ENCODE data around the gene RNF123. TPM values are rescaled to one million over a fixed set of nuclear protein-coding genes. Genes with fewer than 3 reads are reported as not detected.
A peak's percentile ranks its signal among the peaks of the same experiment; 100 is the strongest.
"Not testable (repeated sequence)": the region's sequence is repeated elsewhere in the genome, so short reads cannot be mapped to it uniquely, and the experiment has no call there.

RNF123 gene
- polyA plus RNA-seq, 3 donors from 2014 or later, result 2.6 to 27.1 (median 11.8) TPM

DNA sequence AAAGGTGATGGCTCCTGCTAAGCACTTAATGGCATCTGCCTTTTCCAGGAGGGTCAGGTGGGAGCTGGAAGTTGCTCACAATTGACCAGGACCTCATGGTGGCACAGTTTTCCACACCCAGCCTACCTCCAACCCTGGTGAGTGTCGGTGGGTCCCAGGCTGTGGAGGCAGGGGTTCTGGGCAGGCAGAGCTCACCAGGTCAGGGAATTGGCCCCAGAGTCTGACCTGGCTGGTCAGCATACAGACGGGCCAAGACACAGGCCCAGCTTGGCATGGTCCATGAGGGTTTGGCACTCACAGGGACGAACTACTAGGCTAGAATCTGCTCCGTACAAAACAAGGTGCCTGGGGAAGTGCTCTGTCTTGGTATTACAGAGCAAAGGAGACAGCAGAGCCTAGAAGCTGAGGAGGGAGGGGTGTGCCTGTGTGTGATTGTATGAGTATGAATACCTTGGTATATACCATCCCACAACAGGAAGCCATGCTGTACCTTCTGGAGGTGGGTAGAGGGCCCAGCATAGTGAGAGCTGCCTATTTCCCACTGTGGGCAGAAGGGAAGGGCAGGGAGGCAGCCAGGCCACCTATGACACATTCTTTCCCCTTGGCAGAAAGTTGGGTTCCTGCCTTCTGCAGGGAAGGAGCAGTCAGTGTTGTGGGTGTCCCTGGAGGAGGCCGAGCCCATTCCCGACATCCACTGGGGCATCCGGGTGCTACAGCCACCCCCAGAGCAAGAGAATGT, 8.7 kb upstream of the RNF123 start:
- peaks cover 7 to 13% of the 10 kb centered on the region in 2 donors for H3K4me1 Mint-ChIP-seq
- no peak overlapping the region for H3K4me3 Mint-ChIP-seq
- peaks cover 9 to 19% (median 15%) of the 10 kb centered on the region in 3 donors for H3K36me3 Mint-ChIP-seq
- DNase-seq, result no peak
- peaks cover 0 to 3% (median 0%) of the 10 kb centered on the region in 3 donors for H3K27me3 Mint-ChIP-seq (ENCODE audit: low read depth in 3 of 3)
- no peaks in the 10 kb centered on the region for H3K9me3 Mint-ChIP-seq
- H3K27ac Mint-ChIP-seq, result no peak overlapping the region

DNA sequence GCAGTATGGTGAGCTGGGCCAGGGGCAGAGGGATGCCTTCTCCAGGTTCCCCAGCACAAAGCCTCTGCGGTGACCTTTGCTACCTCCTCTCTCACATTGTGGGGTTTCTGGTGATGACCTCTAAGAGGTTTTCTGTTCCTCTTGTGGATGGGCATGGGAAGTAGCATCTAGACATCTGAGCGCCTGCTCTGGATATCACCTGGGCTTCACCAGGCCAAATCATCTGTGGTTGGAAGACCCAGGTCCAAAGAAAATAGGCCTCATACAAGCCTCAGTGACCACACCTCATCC, 8.2 kb upstream of the RNF123 start:
- peaks cover 9 to 19% (median 15%) of the 10 kb centered on the region in 3 donors for H3K36me3 Mint-ChIP-seq
- peaks cover 1 to 10% of the 10 kb centered on the region in 2 donors for H3K4me1 Mint-ChIP-seq
- H3K27me3 Mint-ChIP-seq (ENCODE audit: low read depth in 3 of 3), result peaks cover 0 to 3% (median 0%) of the 10 kb centered on the region in 3 donors
- no peak for DNase-seq
- no peaks in the 10 kb centered on the region for H3K9me3 Mint-ChIP-seq
- no peak overlapping the region for H3K27ac Mint-ChIP-seq
- H3K4me3 Mint-ChIP-seq, result no peak overlapping the region

DNA sequence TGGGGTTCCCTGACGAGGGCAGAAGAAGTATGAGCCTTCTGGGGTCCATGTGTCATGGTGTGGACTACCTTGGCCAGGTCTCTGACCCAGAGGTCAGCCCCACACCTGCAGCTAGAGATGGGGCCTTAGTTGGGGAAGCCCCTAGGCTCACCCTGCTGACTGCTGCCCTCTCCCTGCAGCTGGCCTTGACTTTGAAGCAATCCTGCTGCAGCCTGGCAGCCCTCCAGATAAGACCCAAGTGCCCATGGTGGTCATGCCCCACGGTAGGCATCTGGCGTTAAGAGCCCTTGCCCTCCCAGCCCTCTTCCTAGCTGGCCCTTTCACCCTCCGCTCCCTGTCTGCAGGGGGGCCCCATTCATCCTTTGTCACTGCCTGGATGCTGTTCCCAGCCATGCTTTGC, 7.8 kb upstream of the RNF123 start:
- no peak overlapping the region for H3K4me3 Mint-ChIP-seq
- H3K27ac Mint-ChIP-seq, result no peak overlapping the region
- no peak for DNase-seq
- peaks cover 0 to 3% (median 0%) of the 10 kb centered on the region in 3 donors for H3K27me3 Mint-ChIP-seq (ENCODE audit: low read depth in 3 of 3)
- peaks cover 0 to 10% of the 10 kb centered on the region in 2 donors for H3K4me1 Mint-ChIP-seq
- H3K9me3 Mint-ChIP-seq, result no peaks in the 10 kb centered on the region
- peaks cover 9 to 19% (median 15%) of the 10 kb centered on the region in 3 donors for H3K36me3 Mint-ChIP-seq

DNA sequence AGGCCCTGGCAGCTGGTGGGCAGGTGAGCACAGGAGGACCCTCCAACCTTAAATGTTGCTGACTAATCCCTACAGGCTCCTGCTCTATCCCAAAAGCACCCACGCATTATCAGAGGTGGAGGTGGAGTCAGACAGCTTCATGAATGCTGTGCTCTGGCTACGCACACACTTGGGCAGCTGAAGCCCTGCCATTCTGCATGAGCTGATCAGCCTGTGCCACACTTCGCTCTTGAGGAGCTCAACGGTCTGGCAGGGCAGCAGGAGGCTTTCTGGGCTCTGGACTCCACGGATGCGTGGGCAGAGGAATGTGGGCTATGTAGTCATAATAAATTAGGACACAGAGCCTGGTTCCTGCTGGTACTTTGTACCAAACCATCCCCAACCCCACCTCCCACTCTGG, 6.2 kb upstream of the RNF123 start:
- no peak for DNase-seq
- H3K4me1 Mint-ChIP-seq, result peaks cover 0 to 16% of the 10 kb centered on the region in 2 donors
- H3K9me3 Mint-ChIP-seq, result no peaks in the 10 kb centered on the region
- H3K27me3 Mint-ChIP-seq (ENCODE audit: low read depth in 3 of 3), result peaks cover 0 to 3% (median 2%) of the 10 kb centered on the region in 3 donors
- H3K36me3 Mint-ChIP-seq, result peaks cover 7 to 17% (median 13%) of the 10 kb centered on the region in 3 donors
- H3K27ac Mint-ChIP-seq, result no peak overlapping the region
- H3K4me3 Mint-ChIP-seq, result no peak overlapping the region

DNA sequence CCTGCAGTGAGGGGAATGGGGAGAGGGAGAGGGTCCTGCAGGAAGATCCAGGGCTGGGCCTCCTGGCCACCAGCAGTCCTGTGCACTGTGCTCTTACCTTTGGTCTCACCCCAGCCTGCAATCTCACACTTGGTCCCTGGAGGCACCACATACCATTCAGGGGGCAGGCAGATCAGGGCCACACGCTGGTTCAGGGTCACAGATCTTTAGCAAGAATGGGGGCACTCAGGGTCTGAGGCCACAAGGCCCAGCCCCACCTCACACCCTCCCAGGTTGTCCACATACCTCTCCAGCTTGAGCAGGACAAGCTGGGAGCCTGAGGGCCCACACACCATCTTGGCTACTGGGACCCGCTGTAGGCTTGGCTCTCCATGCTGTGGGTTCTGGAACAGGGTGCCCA, 4.9 kb upstream of the RNF123 start:
- H3K27ac Mint-ChIP-seq, H3K9me3 Mint-ChIP-seq, H3K4me3 Mint-ChIP-seq: not testable (repeated sequence)

GRCh38 chr3:49685103-49685502, 4.3 kb upstream of the RNF123 start:
- H3K36me3 Mint-ChIP-seq, H3K9me3 Mint-ChIP-seq, H3K4me3 Mint-ChIP-seq, DNase-seq: not testable (repeated sequence)
- H3K27me3 Mint-ChIP-seq (ENCODE audit: low read depth in 3 of 3), result peaks cover 8 to 14% (median 9%) of the 10 kb centered on the region in 3 donors
- peaks cover 19 to 29% of the 10 kb centered on the region in 2 donors for H3K4me1 Mint-ChIP-seq
- H3K27ac Mint-ChIP-seq, result peak overlapping the region in 1 of 6 donors; percentile 26

More for the DNA sequence above, 4.9 kb upstream of the RNF123 start:
- H3K4me1 Mint-ChIP-seq, result peaks cover 13 to 27% of the 10 kb centered on the region in 2 donors
- peaks cover 6 to 12% (median 8%) of the 10 kb centered on the region in 3 donors for H3K27me3 Mint-ChIP-seq (ENCODE audit: low read depth in 3 of 3)
- H3K36me3 Mint-ChIP-seq, result peaks cover 5 to 14% (median 11%) of the 10 kb centered on the region in 3 donors
- DNase-seq, result not testable (repeated sequence)

GRCh38 chr3:49685846-49686245, 3.5 kb upstream of the RNF123 start:
- not testable (repeated sequence) for H3K36me3 Mint-ChIP-seq, H3K9me3 Mint-ChIP-seq, H3K27ac Mint-ChIP-seq, DNase-seq
- peak overlapping the region in 1 of 5 donors; percentile 69 for H3K4me3 Mint-ChIP-seq
- peaks cover 26 to 35% of the 10 kb centered on the region in 2 donors for H3K4me1 Mint-ChIP-seq
- peaks cover 8 to 14% (median 9%) of the 10 kb centered on the region in 3 donors for H3K27me3 Mint-ChIP-seq (ENCODE audit: low read depth in 3 of 3)

GRCh38 chr3:49686346-49686745, 3.0 kb upstream of the RNF123 start:
- Mint-ChIP-seq H3K27me3 (ENCODE audit: low read depth in 3 of 3) (peaks cover 8 to 14% (median 9%) of the 10 kb centered on the region in 3 donors), H3K4me1 (peaks cover 31 to 40% of the 10 kb centered on the region in 2 donors), H3K4me3 (peak overlapping the region; percentile 33 to 69 (median 60))
- peak in 1 of 3 donors; percentile 17 for DNase-seq
- H3K9me3 Mint-ChIP-seq, H3K27ac Mint-ChIP-seq, H3K36me3 Mint-ChIP-seq: not testable (repeated sequence)

GRCh38 chr3:49686769-49687423, 2.5 kb upstream of the RNF123 start:
- DNase-seq, result peak in 2 of 3 donors; percentile 18 to 26
- not testable (repeated sequence) for H3K36me3 Mint-ChIP-seq, H3K9me3 Mint-ChIP-seq
- Mint-ChIP-seq H3K4me3 (peak overlapping the region in 4 of 5 donors; percentile 27 to 55 (median 34)), H3K27me3 (ENCODE audit: low read depth in 3 of 3) (peaks cover 8 to 14% (median 9%) of the 10 kb centered on the region in 3 donors), H3K4me1 (peaks cover 32 to 43% of the 10 kb centered on the region in 2 donors), H3K27ac (peak overlapping the region in 2 of 6 donors; percentile 7 to 58)

DNA sequence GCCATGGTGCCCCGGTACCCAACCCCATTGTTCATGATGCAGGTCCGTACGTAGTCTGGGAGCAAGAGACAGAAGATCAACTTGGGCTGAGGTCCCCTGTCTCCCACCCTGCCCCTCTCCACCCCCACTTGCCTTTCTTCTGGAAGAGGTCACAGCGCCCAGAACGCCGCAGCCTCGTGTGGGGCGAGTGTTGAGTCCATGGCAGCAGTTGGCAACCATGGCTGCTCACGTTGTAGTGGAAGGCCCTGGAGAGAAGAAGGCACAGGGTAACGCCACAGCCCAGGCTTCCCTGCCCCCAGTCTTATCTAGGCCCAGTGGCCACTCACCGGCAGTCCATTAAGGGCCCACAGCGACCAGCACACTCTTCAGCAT, 1.9 kb upstream of the RNF123 start:
- not testable (repeated sequence) for DNase-seq, H3K9me3 Mint-ChIP-seq, H3K36me3 Mint-ChIP-seq
- Mint-ChIP-seq H3K27me3 (ENCODE audit: low read depth in 3 of 3) (peaks cover 8 to 15% (median 9%) of the 10 kb centered on the region in 3 donors), H3K27ac (peak overlapping the region in 2 of 6 donors; percentile 7 to 58), H3K4me1 (peaks cover 34 to 43% of the 10 kb centered on the region in 2 donors), H3K4me3 (peak overlapping the region in 4 of 5 donors; percentile 27 to 55 (median 34))

DNA sequence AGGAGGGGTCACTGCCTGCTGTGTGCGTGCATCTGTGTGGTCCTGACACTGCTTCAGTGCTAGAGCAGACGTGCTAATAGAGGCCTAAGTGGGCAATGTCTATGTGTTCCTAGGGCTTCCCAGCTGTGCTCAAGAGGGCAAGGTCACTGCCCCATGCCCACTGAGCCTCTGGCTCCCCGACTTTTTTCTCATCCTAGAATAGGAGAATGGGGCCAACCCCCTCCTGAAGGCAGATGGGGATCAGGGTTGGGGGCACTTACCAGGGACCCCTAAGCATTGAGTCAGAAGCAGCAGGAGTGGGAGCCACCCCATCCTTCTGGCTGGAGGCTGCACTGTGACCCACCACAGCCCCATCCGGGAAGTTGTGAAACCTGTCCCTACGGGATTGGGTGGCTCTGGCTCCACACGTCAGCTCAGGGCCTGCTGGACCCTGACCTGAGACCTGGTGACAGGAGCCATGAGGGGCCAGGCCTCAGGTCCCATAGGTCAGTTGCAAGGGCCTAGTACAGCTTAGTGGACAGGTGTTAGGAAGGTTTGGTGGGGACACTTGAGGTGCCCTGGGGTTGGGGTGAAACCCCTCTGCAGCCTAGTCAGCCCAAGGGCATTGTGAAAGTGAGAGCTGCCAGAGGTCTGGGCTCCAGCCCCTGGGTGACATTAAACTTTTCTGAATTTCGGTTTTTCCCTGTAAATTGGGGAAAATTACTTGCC, 865 bp upstream of the RNF123 start:
- Mint-ChIP-seq H3K4me3 (peak overlapping the region; percentile 95 to 97 (median 96)), H3K27me3 (ENCODE audit: low read depth in 3 of 3) (peaks cover 8 to 17% (median 9%) of the 10 kb centered on the region in 3 donors), H3K27ac (peak overlapping the region; percentile 93 to 98 (median 97)), H3K4me1 (peaks cover 38 to 47% of the 10 kb centered on the region in 2 donors)
- not testable (repeated sequence) for H3K9me3 Mint-ChIP-seq, H3K36me3 Mint-ChIP-seq, DNase-seq

DNA sequence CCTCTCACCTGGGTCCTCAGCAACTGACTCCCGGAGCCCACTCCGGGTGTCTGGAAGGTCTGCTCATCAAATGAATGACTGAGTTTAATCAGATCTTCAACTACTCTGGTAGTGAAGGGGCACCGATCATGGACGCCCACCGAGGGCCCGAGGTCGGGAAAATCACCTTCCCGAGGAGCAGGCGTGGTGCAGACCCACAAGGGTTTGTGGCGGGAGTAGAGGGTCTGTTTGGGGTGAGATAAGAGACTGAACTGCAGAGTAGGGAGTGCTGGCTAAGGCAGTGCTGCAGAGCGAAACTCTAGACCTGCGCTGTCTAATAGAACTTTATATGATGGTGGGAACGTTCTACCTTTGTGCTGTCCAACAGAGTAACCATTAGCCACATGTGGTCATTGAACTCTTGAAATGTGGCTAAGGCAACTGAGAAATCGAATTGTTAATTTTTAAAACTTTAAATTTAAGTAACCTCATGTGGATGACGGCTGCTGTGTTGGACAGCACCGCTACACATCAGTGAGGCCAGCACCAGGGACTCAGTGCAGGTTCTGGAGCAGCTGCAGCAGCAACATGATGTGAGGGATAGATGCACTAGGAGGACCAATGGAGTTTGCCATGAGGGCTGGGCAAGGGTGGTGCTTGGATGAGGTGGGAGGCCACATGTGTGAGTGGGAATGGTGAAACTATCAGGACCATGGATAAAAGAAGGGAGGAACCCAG, 709 bp downstream of the RNF123 start:
- not testable (repeated sequence) for DNase-seq, H3K36me3 Mint-ChIP-seq, H3K9me3 Mint-ChIP-seq
- Mint-ChIP-seq H3K4me1 (peaks cover 47 to 48% of the 10 kb centered on the region in 2 donors), H3K4me3 (peak overlapping the region; percentile 95 to 97 (median 96)), H3K27me3 (ENCODE audit: low read depth in 3 of 3) (peaks cover 8 to 17% (median 9%) of the 10 kb centered on the region in 3 donors), H3K27ac (peak overlapping the region; percentile 93 to 98 (median 97))

- H3K4me1 Mint-ChIP-seq, result peaks cover 44 to 48% of the 10 kb centered on the region in 2 donors
- peaks cover 7 to 17% (median 8%) of the 10 kb centered on the region in 3 donors for H3K27me3 Mint-ChIP-seq (ENCODE audit: low read depth in 3 of 3)
- not testable (repeated sequence) for DNase-seq, H3K9me3 Mint-ChIP-seq, H3K36me3 Mint-ChIP-seq
- peak overlapping the region in 2 of 6 donors; percentile 34 to 93 for H3K27ac Mint-ChIP-seq
- H3K4me3 Mint-ChIP-seq, result peak overlapping the region; percentile 50 to 97 (median 96)
Measured at GRCh38 chr3:49690856-49691255, 1.5 kb downstream of the RNF123 start.

Measured in immature natural killer cell (primary cell).